GM21786 (cell line): Measurements from ENCODE around the gene SPOCK2.

Experiments used
- ATAC-seq: cut with Tn5 transposase; IDR thresholded peaks from one replicate; pipeline ENCODE4 v1.9.1; 2021; ENCODE audit not compliant: unreplicated experiment

SPOCK2 gene

DNA sequence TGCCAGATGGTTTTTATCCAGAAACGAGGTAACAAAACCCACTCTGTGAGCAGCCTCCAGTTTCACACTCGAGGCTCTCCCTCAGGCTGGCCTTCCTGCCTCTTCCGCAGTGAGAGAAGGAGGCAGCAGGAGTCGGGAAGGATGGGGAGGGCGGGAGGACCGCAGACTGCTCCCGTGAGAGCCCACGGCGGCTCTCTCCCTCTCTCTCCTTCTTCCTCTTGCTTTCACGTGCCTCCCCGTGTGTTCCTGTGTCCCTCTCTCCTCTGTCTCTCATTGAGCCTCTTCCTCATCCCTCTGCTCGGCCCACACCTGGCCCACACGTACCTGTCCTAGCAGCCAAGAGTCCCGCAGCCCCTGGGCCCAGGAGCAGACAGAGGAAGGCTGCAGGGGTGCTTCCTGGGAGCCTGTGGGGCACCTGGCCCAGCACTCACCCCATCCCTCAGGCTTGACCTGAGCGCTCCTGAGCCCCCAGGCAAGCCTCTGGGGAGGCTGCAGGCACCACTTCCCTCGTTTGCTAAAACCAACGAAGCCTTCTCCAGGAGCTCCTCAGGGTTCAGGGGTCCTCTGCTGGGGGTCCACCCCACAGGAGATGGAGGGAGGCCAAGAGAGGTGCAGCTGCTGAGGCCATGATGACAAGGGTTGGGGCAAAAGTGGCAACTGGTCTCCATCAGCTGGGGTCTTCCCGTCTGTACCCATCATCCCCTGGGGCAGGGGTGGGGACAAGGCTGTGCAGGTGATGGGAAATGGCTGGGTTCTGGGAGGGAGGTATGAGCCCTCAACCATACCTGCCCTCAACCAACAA lies 13.6 kb downstream of the SPOCK2 start:
- no peak for ATAC-seq

DNA sequence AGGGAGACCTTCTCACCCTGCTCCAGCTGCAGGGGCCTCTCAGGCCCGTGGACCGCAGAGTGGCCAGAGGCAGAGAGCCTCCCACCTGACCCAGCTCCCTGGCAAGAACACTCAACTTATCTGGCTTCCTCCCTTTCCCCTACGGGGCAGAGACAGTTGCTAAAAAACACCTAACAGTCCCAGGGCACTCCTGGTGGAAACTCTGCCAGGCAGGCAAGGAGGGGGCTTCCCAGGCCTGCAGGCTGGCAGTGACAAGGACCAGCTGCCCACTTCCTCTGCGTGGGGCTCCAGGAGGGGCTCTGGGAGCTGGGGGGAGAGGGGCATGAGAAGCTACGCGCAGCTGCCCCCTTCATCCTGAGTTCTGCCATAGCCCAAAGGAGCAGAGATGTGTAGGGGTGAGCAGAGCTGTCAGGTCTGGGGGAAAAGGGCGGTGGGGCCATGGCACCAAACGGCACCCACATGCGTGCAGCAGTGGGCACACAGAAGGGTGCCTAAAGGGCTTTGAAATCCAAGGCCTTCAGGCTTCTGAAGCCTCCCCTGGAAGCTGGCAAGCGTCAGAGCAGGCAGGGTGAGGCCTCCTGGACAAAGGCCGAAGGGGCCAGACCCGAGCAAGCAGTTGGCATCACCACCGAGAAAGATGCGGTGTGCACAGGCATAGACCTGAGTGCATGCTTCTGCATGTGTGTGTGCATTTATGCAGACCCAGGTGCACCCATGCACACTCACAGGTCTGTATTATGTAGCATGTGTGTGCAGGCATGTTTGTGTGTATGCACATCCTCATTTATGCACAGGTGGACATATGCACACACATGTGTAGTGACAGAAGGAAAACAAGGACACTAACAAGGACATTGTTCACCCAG lies 14.4 kb downstream of the SPOCK2 start:
- no peak for ATAC-seq

DNA sequence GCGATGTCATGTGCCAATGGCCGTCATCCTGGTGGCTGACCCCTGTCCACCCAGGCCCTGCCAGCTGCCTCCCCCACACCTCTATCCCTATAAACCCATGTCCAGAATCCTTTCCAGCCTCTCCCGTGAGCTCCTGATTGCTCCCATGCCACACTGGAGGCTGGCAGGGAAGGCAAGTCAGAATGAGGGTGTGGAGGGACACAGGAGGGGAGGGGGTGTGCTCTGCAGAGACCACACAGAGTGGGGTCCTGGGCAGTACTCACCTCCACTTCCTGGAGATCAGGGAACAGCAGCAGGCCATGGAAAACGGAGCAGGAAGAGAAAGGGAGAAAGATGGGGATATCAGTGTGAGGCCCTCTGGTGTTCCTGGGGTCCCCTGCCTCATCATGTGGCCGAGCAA lies 15.7 kb downstream of the SPOCK2 start:
- ATAC-seq: no peak

DNA sequence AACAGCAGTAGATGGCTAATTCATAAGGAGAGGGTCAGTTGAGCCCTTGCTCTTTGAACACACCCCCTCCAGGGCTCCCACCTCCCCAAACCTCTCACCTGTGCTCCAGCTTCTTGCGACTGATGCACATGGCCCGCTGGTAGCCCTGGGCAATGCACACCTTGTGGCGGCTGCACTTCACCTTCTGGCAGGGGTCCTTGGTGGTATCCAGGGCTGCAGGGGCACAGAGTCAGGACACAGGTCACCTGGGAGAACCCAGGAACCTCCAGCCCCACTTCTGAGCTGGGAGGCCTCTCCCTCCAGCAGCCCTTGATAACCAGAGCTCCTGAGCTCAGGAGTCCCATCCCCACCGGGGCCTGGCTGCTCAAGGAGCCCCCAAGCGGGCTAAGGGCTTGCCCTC lies 16.3 kb downstream of the SPOCK2 start:
- ATAC-seq: no peak

DNA sequence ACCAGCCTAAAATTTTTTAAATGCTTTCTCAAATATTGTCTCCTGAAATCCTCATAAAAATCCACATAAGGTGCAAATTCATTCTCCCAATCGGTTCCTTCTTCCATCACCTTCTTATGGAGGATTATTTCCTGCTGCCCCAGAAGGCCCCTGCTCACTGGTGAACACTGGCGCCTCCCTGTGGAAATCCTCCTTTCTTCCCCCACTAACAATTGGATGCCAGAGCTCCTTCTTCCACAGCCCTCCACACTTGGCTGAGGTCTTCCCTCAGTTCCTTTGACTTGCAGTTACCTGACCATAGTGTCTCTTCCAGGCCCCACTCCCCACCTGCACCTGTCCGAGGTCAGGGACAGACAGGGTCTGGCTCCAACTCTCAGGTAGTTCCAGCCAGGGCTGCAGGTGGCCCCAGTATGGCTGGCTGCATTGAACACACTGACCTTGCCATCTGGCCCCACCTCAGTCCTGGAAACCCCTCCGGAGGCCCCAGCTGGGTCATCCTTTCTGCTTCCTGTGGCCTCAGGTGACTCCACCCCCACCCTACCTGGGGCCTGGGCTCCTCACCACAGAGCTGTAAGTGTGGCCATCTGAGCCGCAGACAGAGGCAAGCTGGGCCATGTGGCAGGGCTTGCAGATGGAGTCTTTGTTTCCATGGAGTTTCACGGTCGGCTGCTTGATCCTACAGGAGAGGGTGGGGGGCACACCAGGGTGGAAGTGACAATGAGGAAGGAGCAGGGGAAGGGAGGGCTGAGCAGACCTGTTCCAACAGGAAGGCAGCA lies 18.4 kb downstream of the SPOCK2 start:
- ATAC-seq: no peak

DNA sequence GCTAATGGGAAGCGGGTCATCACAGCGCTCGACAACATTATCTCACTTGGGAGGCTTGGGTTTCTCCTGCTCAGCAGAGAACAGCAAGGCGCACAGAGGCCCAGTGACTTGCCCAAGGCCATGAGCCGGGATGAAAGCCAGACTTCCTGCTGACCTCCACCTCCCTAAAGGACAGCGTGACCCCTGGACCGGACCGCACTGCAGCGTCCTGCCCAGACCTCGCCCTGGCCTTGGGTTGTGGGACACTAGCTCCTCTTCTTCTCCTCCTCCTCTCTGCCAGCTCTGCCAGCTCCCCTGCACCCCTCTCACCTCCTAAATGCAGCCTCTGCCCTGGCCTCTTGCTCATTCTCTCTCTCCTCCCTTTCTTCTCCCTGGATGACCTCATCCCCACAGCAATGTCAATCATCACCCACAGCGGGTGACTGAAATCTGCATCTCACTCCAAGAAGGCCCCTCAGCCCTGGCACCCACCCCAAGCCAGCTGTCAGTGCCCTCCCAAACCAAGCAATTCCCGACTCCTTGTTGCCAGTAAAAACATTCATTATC lies 19.4 kb downstream of the SPOCK2 start:
- no peak for ATAC-seq

DNA sequence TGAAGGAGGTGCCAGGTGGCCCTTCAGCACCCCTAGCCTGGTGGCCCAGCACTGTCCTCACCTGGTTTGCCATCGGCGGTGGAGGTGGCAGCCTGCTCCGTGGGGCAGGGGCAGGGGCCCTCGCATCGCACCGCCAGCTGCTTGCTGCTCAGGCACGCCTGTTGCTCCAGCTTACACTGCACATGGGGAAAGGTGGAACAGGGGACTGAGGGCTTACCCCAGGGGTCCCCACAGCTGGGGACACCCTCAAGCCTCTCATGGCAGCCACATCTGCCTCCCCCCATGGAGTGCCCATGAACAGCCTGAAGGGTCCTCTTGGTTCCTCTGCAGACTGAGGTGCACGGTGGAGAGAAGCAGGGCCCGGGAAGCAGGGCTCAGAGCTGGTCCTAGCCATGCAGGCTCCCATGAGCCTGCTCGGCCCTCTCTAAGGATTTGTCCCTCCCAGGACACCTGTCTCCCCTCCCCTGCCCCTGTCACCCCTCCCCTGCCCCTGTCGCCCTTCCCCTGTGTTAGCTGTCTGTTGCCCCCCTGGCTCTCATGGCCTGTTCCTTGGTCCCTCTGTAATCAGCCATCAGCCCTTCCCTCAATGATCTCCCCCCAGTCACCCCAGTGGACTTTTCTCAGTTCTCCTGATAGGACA lies 20.1 kb downstream of the SPOCK2 start:
- ATAC-seq: no peak

DNA sequence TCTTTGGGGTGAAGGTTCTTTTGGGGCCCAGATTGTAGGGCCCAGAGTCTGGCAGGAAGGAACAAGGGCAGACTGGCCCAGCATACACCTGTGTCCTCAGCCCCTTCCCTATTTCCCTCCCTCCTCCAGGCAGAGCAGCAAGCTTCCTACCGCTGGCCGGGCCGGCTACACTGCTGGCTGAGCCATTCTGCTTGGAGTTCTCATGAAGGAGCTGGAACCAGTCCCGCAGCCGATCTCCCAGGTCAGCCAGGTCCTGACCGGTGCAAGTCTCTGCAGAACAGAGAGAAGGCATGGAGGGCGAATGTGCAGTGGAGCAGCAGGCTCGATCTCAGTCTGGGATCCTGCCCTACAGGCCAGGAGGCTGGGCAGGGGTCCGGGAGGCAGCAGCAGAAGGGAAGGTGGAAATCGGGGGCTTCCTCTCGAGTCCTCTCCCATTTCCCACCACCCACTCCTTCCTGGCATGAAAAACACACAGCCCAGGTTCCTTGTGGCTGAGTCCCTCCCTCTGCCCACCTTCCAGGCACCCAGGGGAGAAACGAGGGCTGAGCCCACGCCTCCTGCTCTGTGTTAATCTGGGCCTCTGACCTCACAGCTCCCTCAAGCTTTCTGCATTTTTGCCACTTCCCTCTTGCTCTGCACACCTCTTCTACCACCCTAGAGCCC lies 20.8 kb downstream of the SPOCK2 start:
- no peak for ATAC-seq

DNA sequence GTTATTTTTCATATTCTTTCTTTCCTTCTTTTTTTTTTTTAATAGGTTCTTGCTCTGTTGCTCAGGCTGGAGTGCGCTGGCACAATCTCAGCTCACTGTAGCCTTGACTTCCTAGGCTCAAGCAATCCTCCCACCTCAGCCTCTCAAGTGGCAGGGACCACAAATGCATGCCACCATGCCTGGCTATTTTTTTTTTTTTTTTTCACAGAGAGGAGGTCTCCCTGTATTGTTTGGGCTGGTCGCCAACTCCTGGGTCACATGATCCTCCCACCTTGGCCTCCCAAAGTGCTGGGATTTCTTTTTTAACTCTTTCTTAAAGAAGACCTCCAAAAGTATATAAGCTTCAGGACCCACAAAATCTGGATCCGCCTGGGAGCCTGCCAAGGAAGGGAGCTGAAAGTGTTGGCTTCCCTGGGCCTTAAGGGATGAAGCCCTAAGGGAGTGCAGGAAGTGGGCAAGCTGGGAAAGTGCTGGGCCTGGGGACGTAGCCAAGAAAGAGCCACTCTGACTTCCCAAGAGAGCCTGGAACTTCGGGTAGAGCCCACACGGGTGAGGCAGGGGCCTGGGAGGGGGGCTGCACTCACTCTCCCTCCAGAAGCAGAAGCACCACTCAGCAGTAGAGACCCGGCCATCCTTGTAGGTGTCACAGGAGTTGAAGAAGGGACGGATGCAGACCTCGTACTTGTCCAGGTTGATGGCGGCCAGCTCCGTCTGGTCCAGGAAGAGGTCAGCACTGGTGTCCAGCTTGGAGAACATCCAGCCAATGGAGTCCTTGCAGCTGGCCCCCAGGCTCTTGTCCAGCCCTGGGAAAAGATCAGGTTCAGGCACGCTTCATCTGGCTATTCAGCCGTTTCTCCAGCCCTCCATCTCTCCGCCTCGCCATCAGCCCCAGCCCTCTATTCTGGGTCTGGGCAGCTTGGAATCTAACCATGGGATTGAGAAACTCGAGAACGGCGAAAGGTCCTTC lies 21.8 kb downstream of the SPOCK2 start:
- no peak for ATAC-seq

DNA sequence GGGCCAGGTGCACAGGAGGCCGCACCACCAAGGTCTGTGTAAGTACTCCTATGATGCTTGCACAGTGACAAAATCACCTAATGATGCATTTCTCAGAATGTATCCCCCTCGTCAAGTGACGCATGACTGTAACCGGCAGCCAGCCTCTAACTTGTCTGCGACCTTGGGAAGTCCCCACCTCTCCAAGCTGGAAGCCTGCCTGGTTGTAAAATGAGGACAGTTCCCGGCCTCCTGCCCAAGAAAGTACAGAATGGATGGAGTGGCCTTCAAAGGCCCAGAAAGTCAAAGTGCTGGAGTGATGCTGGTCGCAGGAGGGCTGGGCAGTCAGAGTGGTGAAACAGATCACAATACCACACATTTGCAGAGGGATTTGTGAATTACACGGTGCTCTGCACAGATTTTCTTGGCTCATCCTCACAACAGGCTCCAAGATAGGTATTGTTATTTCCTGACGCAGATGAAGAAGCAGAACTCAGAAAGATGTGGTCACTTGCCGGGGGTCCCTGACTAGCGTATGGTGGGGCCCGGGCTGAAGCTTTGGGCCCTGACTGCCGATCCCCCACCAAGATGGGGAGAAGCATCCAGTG lies 22.8 kb downstream of the SPOCK2 start:
- ATAC-seq: no peak

DNA sequence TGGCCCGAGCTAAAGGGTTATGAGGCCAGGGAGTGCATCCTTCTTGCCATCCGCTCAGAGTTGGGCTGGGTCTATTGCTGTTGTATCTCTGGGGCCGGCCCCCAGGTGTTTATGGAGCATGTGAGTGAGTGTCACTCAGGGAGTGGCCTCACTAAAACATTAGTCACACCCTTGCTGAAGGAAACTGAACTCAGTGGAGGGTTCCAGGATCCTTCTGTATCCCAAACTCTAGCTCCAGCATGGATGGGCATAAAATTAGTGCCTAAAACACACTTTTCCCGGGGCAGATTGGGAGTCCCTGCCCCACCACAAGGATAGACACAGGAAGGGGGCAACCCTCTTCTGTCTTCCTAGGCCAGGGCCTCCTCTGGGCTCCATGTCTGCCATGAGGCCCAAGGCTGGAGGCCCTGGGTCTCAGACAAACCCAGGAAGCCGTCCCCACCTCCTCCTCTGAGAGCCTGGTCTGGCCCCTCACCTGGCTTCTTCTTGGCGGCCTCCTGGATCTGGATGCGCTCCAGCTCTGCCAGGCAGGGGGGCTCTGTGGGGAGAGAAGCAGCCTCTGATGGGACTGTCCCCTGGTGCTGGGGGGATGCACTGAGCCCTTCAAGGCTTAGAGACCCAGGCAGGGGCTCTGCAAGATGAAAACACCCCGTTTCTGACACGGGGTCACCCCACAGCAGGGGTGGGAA lies 24.5 kb downstream of the SPOCK2 start:
- ATAC-seq: no peak

DNA sequence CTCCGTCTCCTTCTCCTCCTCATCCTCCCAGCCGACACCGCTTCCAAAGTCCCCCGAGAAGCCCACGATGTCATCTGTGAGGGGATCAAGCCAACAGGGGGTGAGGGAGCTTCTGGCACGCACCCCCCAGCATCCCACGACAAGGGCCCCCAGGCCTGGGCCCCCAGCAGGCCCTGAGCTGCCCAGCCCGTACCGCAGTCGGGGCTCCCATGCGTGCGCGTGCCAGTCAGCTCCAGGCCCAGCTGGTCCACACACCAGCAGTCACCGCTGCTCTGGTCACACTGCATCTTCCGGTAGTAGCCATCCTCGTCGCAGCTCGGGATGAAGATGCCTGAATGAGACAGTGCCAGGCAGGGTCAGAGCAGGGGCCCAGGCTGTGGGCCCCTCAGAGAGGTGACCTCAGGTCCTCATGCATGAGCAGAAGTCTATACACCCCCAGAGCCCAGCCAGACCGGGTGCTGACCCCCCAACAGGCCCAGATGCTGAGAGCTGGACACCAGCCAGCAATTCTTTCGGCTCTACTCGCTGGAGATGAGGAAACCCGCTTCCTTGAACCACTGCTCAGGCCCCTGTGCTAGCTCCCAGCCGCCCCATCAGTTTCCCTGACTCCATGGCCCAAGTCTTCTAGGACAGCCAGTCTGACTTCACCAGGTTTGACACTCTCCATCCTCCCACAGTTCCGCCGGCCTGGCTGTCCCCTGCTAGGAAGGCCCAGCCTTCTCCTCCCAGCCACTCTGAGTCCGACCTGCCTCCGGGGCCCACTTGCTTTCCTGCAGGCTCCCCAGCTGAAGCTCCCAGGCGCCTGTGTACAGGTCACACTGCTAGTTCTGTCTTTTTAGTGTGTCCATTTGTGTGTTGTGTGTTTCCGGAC lies 25.3 kb downstream of the SPOCK2 start:
- no peak for ATAC-seq

DNA sequence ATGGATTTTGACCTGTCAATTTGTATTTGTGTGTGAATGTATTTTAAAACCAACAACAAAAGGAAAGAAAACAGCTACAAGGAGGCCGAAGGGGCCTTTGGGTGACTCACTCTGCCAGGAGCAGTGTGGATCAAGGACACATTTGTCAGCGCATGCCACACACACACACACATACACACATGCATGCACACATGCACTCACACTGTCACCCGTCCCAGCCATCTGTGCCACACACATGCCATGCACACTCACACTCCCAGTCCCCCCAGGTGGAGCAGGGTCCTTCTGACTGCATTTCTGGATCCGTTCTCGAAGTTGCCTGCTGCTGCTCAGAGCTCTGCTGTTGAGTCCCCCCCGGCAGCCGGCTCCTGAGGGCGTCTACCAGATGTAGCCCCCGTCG lies 26.0 kb downstream of the SPOCK2 start:
- ATAC-seq: no peak

DNA sequence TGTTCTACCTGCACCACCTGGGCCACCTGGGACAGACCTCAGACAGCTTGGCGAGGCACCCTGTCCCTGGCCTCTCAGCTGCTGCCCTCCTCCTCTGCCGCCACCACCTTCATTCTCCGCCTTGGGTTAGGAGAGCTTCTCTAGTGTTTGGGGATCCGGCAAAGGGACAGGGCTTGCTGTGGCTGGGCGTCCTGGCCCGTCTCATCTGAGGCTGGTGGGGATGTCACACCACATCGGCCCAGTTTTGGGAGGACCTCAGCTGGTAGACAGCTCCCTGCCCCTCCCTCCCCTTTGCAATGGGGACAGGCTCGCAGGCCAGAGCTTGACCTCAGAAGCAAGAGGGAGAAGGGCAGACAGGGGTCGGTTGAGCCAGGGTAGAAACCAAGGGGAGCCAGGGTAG lies 26.4 kb downstream of the SPOCK2 start:
- no peak for ATAC-seq

DNA sequence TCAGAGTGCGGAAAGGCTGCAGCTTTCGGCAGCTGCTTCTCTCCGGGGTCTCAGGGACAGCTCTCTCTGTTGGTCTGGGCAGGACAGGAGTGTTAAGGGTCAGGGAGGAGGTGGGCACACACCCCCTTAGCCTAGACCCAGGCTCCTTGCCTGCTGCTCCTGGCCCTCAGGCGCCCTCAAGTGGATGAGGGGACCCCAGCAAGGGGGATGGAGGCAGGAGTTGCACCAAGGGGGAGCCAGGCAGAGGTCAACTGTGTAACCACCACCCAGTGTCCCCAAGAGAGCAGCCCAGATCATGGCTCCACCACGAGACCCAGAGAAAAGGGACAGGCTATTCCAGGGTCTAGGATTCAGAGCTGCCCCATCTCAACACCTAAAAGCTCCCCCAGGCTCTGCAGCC lies 26.9 kb downstream of the SPOCK2 start:
- ATAC-seq: no peak

DNA sequence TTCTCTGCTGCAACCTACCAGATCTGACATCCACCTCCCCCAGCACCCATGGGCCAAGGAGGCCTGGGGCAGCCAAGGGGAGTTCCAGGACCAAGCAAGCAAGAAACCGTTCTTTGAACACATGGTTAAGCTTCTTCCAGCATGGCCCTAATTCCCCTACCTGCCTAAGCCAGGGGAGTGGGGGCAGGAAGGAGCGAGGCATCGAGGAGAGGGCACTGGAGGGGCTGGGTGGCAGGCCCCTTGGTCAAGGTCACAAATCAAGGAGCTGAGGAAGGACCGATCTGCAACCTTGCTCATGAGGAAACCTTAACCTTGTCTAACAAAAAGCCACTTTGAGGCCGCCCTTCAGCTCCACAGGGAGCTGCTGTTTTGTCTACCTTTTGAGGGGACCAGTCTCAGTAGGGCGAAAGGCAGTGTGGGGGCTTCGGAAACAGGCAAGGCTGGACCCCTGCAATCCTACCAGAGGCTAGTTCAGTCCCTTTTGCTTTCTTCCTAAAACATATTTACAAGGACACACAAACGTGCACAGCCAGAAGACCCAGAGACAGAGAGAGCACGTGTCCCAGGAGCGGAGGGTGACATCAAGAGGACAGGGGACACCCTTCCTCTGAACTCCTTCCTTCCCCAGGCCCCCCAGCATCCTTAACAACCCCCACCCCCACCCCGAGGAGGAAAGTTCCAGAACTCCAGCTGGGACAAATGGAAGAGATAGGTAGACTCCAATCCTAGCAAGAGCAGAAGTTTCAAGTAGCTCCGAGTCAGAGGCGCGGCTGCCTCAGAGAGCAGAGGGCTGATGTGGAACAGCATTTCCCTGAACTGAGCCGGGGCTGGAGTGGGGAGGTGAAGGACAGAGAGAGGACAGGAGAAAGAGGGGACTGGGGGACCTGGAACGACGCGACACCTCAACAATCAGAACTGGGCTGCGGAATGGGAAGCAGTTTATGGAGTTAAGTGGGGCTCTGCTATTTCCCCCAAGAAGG lies 28.2 kb downstream of the SPOCK2 start:
- no peak for ATAC-seq
